IMR-90 (cell line): ENCODE measurements around the gene PLD4. TPM values are rescaled to one million over a fixed set of nuclear protein-coding genes. Genes with fewer than 3 reads are reported as not detected.
"Not testable (repeated sequence)": the region's sequence is repeated elsewhere in the genome, so short reads cannot be mapped to it uniquely, and the experiment has no call there.

Experiments
- ATAC-seq: fragments of 200-7000 bp; cut with Tn5 transposase; 2 replicates; pipeline ENCODE4 v1.9.1; 2020; ENCODE audit warnings: low read depth, mild to moderate bottlenecking, moderate library complexity
- BruUV-seq: library from RNA; stranded (reverse); fragments of 400-500 nt; replicated peaks from 2 replicates; lab custom pipeline; 2021; lab: Mats Ljungman, UMichigan
- CTCF ChIA-PET: fragments of 300-600 bp; formaldehyde crosslinking; extraction: SDS; loops from one replicate; lab custom pipeline; 2021; ENCODE audit warnings: antibody characterized with exemption; lab: Yijun Ruan, JAX
- POLR2A ChIA-PET: fragments of 300-600 bp; sonication (Branson Sonifier 250); formaldehyde crosslinking; loops from one replicate; lab custom pipeline; 2022; ENCODE audit warnings: antibody characterized with exemption; ENCODE audit not compliant: unreplicated experiment; lab: Charles Lee
- DNase-seq: peaks from one replicate; pipeline ENCODE4 v3.0.0; 2013
- H2AFZ ChIP-seq: replicated peaks from 2 replicates; pipeline ENCODE3; 2013; ENCODE audit warnings: low read length, mild to moderate bottlenecking; ENCODE audit not compliant: poor library complexity
- H2AK5ac ChIP-seq: 2 replicates; pipeline ENCODE4 v1.6.1; 2013; ENCODE audit warnings: low read depth, low read length, inconsistent platforms
- H2AK9ac ChIP-seq: replicated peaks from 2 replicates; pipeline ENCODE3; 2013; ENCODE audit warnings: mild to moderate bottlenecking, low read depth, low read length, moderate library complexity; ENCODE audit not compliant: poor library complexity
- H2BK120ac ChIP-seq: 2 replicates; pipeline ENCODE4 v1.6.1; 2013; ENCODE audit warnings: low read depth, low read length, inconsistent platforms
- H2BK15ac ChIP-seq: 3 replicates; pipeline ENCODE4 v1.6.1; 2013; ENCODE audit warnings: low read depth, low read length, inconsistent platforms
- H2BK20ac ChIP-seq: 2 replicates; pipeline ENCODE4 v1.6.1; 2013; ENCODE audit warnings: low read depth, mild to moderate bottlenecking, inconsistent platforms, low read length, moderate library complexity
- H2BK5ac ChIP-seq: 2 replicates; pipeline ENCODE4 v1.6.1; 2013; ENCODE audit warnings: mild to moderate bottlenecking, low read depth, low read length, inconsistent platforms; ENCODE audit not compliant: poor library complexity, severe bottlenecking
- H3K14ac ChIP-seq: replicated peaks from 2 replicates; pipeline ENCODE4 v1.6.1; 2013; ENCODE audit warnings: low read depth, low read length, inconsistent platforms
- H3K18ac ChIP-seq: 2 replicates; pipeline ENCODE4 v1.6.1; 2013; ENCODE audit warnings: low read depth, low read length, control low read depth
- H3K23ac ChIP-seq: 2 replicates; pipeline ENCODE4 v1.6.1; 2013; ENCODE audit warnings: low read depth, low read length, inconsistent platforms
- H3K27ac ChIP-seq: 2 replicates; pipeline ENCODE4 v1.5.1; 2013; ENCODE audit warnings: mild to moderate bottlenecking, control low read depth, low read length; ENCODE audit not compliant: insufficient read depth
- H3K27me3 ChIP-seq: 2 replicates; pipeline ENCODE4 v1.6.1; 2013; ENCODE audit warnings: low read length; ENCODE audit not compliant: control insufficient read depth, insufficient read depth
- H3K36me3 ChIP-seq: 2 replicates; pipeline ENCODE4 v1.6.1; 2013; ENCODE audit warnings: low read length, mixed read lengths; ENCODE audit not compliant: control insufficient read depth, insufficient read depth
- H3K4ac ChIP-seq: 2 replicates; pipeline ENCODE4 v1.6.1; 2013; ENCODE audit warnings: low read depth, low read length, inconsistent platforms
- H3K4me1 ChIP-seq: 2 replicates; pipeline ENCODE4 v1.6.1; 2013; ENCODE audit warnings: low read length, mixed read lengths; ENCODE audit not compliant: control insufficient read depth, insufficient read depth
- H3K4me2 ChIP-seq: 2 replicates; pipeline ENCODE4 v1.6.1; 2013; ENCODE audit warnings: low read depth, mild to moderate bottlenecking, control low read depth, low read length, moderate library complexity
- H3K4me3 ChIP-seq: 2 replicates; pipeline ENCODE4 v1.5.1; 2013; ENCODE audit warnings: low read depth, mild to moderate bottlenecking, control low read depth, low read length, moderate library complexity; ENCODE audit not compliant: insufficient read depth
- H3K56ac ChIP-seq: 2 replicates; pipeline ENCODE4 v1.6.1; 2013; ENCODE audit warnings: low read length, inconsistent platforms; ENCODE audit not compliant: insufficient read depth; ENCODE audit errors: extremely low read depth
- H3K79me1 ChIP-seq, 2 experiments: 2 replicates each; pipeline ENCODE4 v1.6.1; 2013; ENCODE audit warnings: low read length in 2 of 2, inconsistent platforms in 1 of 2, low read depth in 1 of 2
- H3K9ac ChIP-seq: 2 replicates; pipeline ENCODE4 v1.6.1; 2013; ENCODE audit warnings: low read depth, low read length, control low read depth
- H3K9me1 ChIP-seq: 2 replicates; pipeline ENCODE4 v1.6.1; 2013; ENCODE audit warnings: low read length, inconsistent platforms; ENCODE audit not compliant: insufficient read depth
- H3K9me3 ChIP-seq: 2 replicates; pipeline ENCODE4 v1.6.1; 2013; ENCODE audit warnings: low read length; ENCODE audit not compliant: control insufficient read depth, insufficient read depth
- H4K20me1 ChIP-seq: 2 replicates; pipeline ENCODE4 v1.6.1; 2013; ENCODE audit warnings: low read length, inconsistent platforms; ENCODE audit not compliant: insufficient read depth
- H4K5ac ChIP-seq: 2 replicates; pipeline ENCODE4 v1.6.1; 2013; ENCODE audit warnings: mild to moderate bottlenecking, low read depth, low read length, control low read depth
- H4K8ac ChIP-seq, 2 experiments: 2 replicates each; pipeline ENCODE4 v1.6.1; 2013; ENCODE audit warnings: low read depth in 2 of 2, low read length in 2 of 2, control low read depth in 1 of 2, inconsistent platforms in 1 of 2
- H4K91ac ChIP-seq: 2 replicates; pipeline ENCODE4 v1.6.1; 2013; ENCODE audit warnings: low read depth, low read length, inconsistent platforms; ENCODE audit not compliant: insufficient read depth
- WGBS, 2 experiments: methylation state at CpG; one replicate each; pipeline versions ENCODE4 v1.1.5 to v1.1.7; 2013; ENCODE audit warnings: missing lambda C conversion rate in 2 of 2; ENCODE audit not compliant: insufficient read length in 1 of 2; ENCODE audit errors: extremely low coverage in 2 of 2; 5-methylcytosine and 5-hydroxymethylcytosine counted together
- dilution Hi-C: fragments of 300-500 bp; cut with HindIII; formaldehyde crosslinking; loops from one replicate; pipeline ENCODE4 v1.14.3; 2018; ENCODE audit warnings: low sequenced_read_pairs; ENCODE audit not compliant: unreplicated experiment
- in situ Hi-C: fragments of 300-500 bp; cut with MboI; formaldehyde crosslinking; loops from 3 replicates; pipeline ENCODE4 v1.14.3; 2019; ENCODE audit warnings: low sequenced_read_pairs, inconsistent platforms, mixed read lengths
- intact Hi-C: fragments of 100-400 bp; cut with micrococcal nuclease; formaldehyde crosslinking; loops from 2 replicates; pipeline ENCODE4 v1.10.0; 2022
- polyA plus RNA-seq, 3 experiments: library from polyadenylated mRNA; depleted of rRNA; stranded (reverse); fragments of >200 nt; gene quantifications; 2 replicates each; pipeline ENCODE4 v1.2.3, GENCODE V29; 2012; ENCODE audit warnings: low replicate concordance in 1 of 3
- total RNA-seq: library from RNA; depleted of rRNA; stranded (reverse); fragments of >200 nt; gene quantifications from 2 replicates; pipeline ENCODE4 v1.2.3, GENCODE V29; 2012

The PLD4 gene
- total and polyA plus RNA-seq, 2 of the 4 experiments (the other 2 are of a cell fraction), result 0.05 TPM; not detected in 1

GRCh38 chr14:104919152-104919992 is 5.3 kb upstream of the PLD4 start:
- H3K23ac ChIP-seq, H3K9me1 ChIP-seq, dilution Hi-C loops, H3K4me2 ChIP-seq, H3K4me1 ChIP-seq, BruUV-seq, H3K14ac ChIP-seq, H3K4ac ChIP-seq, H2BK120ac ChIP-seq, H3K27ac ChIP-seq, H3K9ac ChIP-seq, H2BK20ac ChIP-seq, H2AFZ ChIP-seq, H4K20me1 ChIP-seq, H3K56ac ChIP-seq, H3K36me3 ChIP-seq, H2AK9ac ChIP-seq, CTCF ChIA-PET, in situ Hi-C loops, H2BK15ac ChIP-seq, ATAC-seq, H3K79me1 ChIP-seq, H3K4me3 ChIP-seq, H2BK5ac ChIP-seq, POLR2A ChIA-PET, intact Hi-C loops, DNase-seq, H4K8ac ChIP-seq, H2AK5ac ChIP-seq, H4K91ac ChIP-seq, H3K9me3 ChIP-seq, H3K18ac ChIP-seq, H4K5ac ChIP-seq: not testable (repeated sequence)
- 60% methylated on average over 1 of the region's 12 CpGs; no CpG with 5 or more reads in 1 of the 2 experiments for WGBS, 2 experiments
- peaks cover 21% of the 10 kb centered on the region for H3K27me3 ChIP-seq
